ENCODE measurements around the gene PRMT2. TPM values are rescaled to one million over a fixed set of nuclear protein-coding genes. Genes with fewer than 3 reads are reported as not detected.
"Not testable (repeated sequence)": the region's sequence is repeated elsewhere in the genome, so short reads cannot be mapped to it uniquely, and the experiment has no call there.

The PRMT2 gene
- total RNA-seq, 4 donors from 2014 or later, result 15.5 to 33.5 (median 25.1) TPM

DNA sequence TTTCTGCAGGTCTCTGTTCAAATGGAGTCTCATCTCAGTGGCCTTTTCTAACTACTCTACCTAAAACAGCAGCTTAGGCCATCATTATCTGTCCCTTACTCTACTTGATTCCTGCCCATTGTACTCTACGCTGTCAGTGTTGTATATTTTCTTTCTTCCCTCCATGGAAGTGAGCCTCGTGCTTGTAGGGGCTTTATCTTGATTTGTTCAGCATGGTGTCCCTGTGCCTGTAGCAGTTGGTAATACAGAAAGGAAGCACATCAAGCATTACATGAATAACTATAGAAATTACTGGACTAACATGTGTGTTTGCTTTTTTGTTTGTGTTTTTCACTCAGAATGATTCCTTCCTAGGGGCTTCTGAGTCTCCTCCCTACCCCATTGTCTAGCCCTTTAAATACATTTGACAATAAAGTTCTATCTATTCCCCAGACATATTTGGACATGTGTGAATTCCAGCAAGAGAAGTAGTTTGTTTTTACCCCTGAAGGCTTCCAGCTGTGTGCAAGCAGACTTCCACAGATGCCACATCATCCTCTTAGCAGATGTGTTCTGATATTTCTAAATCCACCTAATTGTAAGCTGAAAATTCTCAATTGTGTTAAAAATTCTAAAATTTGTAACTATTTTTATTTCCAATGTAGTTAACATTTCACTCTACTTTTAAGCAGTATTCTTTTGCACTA, 40.3 kb downstream of the PRMT2 start:
- no peaks in the 10 kb centered on the region for H3K36me3 ChIP-seq
- H3K4me1 ChIP-seq, result no peaks in the 10 kb centered on the region
- in situ Hi-C loops (cut with MboI; ENCODE audit: low sequenced_read_pairs in 4 of 4) (no loop called here), intact Hi-C loops (cut with DNase I; ENCODE audit: low total_unique reads) (no loop called here)
- TF ChIP-seq CTCF (IDR thresholded peaks at IDR 0.05 in 4 of 5, conservative IDR thresholded peaks at IDR 0.05 in 1 of 5), result no peak
- TF ChIP-seq POLR2A (IDR thresholded peaks at IDR 0.05), result no peak
- ATAC-seq, result no peak
- H3K27me3 ChIP-seq, result peaks cover 3 to 9% (median 9%) of the 10 kb centered on the region in 3 donors
- H3K27ac ChIP-seq, result no peak overlapping the region
- no peak for DNase-seq
- H3K4me3 ChIP-seq, result no peak overlapping the region
- H3K9me3 ChIP-seq, result no peaks in the 10 kb centered on the region

DNA sequence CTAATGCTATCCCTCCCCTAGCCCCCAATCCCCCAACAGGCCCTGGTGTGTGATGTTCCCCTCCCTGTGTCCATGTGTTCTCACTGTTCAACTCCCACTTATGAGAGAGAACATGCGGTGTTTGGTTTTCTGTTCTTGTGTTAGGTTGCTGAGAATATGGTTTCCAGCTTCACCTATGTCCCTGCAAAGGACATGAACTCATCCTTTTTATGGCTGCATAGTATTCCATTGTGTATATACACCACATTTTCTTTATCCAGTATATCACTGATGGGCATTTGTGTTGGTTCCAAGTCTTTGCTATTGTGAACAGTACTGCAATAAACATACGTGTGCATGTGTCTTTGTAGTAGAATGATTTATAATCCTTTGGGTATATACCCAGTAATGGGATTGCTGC, 41.1 kb downstream of the PRMT2 start:
- H3K4me1 ChIP-seq; H3K4me3 ChIP-seq; ATAC-seq; H3K9me3 ChIP-seq; H3K36me3 ChIP-seq; H3K27me3 ChIP-seq; in situ Hi-C loops (cut with MboI; ENCODE audit: low sequenced_read_pairs in 4 of 4); DNase-seq; intact Hi-C loops (cut with DNase I; ENCODE audit: low total_unique reads); H3K27ac ChIP-seq: not testable (repeated sequence)

DNA sequence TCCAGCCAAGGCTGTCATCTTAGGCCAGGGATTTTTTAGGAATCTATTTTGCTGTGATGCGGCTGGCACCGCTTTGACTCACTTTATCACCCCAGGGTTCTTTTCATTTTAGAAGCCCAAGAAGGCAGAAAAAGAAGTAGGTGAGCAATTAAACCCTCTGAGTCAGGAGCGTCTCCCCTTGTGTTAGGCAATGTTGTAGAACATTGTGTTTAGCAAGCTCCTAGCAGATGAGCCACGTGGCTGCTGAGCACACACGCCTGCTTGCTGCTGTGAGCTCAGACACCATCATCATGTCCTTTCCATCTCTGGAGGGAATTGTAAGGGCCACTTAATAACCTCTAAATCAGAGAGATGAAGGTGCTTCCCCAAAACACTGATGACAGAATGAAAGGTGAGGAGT, 46.1 kb downstream of the PRMT2 start:
- H3K27me3 ChIP-seq; H3K9me3 ChIP-seq; in situ Hi-C loops (cut with MboI; ENCODE audit: low sequenced_read_pairs in 4 of 4); intact Hi-C loops (cut with DNase I; ENCODE audit: low total_unique reads); ATAC-seq; DNase-seq; H3K4me1 ChIP-seq; H3K27ac ChIP-seq; H3K4me3 ChIP-seq; H3K36me3 ChIP-seq: not testable (repeated sequence)

GRCh38 chr21:46698652-46699051, 63.2 kb downstream of the PRMT2 start:
- H3K9me3 ChIP-seq; in situ Hi-C loops (cut with MboI; ENCODE audit: low sequenced_read_pairs in 4 of 4); DNase-seq; H3K4me3 ChIP-seq; H3K4me1 ChIP-seq; H3K27ac ChIP-seq; ATAC-seq; H3K27me3 ChIP-seq; intact Hi-C loops (cut with DNase I; ENCODE audit: low total_unique reads); H3K36me3 ChIP-seq: not testable (repeated sequence)

DNA sequence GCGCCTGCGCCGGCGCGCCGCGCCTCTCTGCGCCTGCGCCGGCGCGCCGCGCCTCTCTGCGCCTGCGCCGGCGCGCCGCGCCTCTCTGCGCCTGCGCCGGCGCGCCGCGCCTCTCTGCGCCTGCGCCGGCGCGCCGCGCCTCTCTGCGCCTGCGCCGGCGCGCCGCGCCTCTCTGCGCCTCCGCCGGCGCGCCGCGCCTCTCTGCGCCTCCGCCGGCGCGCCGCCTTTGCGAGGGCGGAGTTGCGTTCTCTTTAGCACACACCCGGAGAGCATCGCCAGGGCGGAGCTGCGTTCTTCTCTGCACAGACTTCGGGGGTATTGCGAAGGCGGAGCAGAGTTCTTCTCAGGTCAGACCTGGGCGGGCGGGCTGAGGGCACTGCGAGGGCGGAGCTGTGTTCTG, 63.6 kb downstream of the PRMT2 start:
- ATAC-seq; intact Hi-C loops (cut with DNase I; ENCODE audit: low total_unique reads); H3K4me1 ChIP-seq; in situ Hi-C loops (cut with MboI; ENCODE audit: low sequenced_read_pairs in 4 of 4); H3K27ac ChIP-seq; DNase-seq; H3K9me3 ChIP-seq; H3K27me3 ChIP-seq; H3K36me3 ChIP-seq; H3K4me3 ChIP-seq: not testable (repeated sequence)

Other genes starting within 250 kb of the PRMT2 start
- gene DIP2A, start 176.8 kb upstream of the PRMT2 start, total RNA-seq, result 10 to 100 TPM in 2 of 4 donors, 1 to 10 TPM in 2; 6.3 to 15.5 (median 11.8) TPM
- 1 to 10 TPM in 1 of 4 donors, under 1 TPM in 2, not detected in 1; 0.80 to 1.3 (median 0.82) TPM for gene S100B, start 30.6 kb upstream of the PRMT2 start, total RNA-seq